OCI-LY1 (cell line): Measurements from ENCODE around the gene DHDDS.
"Not testable (repeated sequence)": the region's sequence is repeated elsewhere in the genome, so short reads cannot be mapped to it uniquely, and the experiment has no call there.

Experiments used
- H2AFZ ChIP-seq: fragments of 200-600 bp; sonication (generic), shearing (Covaris generic); 2 replicates; pipeline ENCODE4 v1.6.0; 2014; ENCODE audit warnings: antibody characterized with exemption, mild to moderate bottlenecking, low read length
- H3F3A ChIP-seq: fragments of 200-600 bp; sonication (generic), shearing (Covaris generic); 2 replicates; pipeline ENCODE4 v1.6.0; 2014; ENCODE audit warnings: mild to moderate bottlenecking, antibody characterized with exemption, low read length, moderate library complexity; ENCODE audit not compliant: insufficient read depth
- H3K27ac ChIP-seq: fragments of 200-600 bp; sonication (generic); 2 replicates; pipeline ENCODE4 v1.5.1; 2014; ENCODE audit warnings: low read length, mixed run types, mild to moderate bottlenecking, low read depth; ENCODE audit not compliant: poor library complexity, severe bottlenecking
- H3K27me3 ChIP-seq: fragments of 200-600 bp; sonication (generic); 2 replicates; pipeline ENCODE4 v1.6.0; 2014; ENCODE audit warnings: antibody characterized with exemption, mild to moderate bottlenecking, low read length, moderate library complexity; ENCODE audit not compliant: insufficient read depth
- H3K36me3 ChIP-seq: fragments of 200-600 bp; sonication (generic); 2 replicates; pipeline ENCODE4 v1.6.1; 2014; ENCODE audit warnings: mild to moderate bottlenecking, antibody characterized with exemption, low read length, moderate library complexity, mixed read lengths; ENCODE audit not compliant: insufficient read depth
- H3K4me1 ChIP-seq: fragments of 200-600 bp; sonication (generic); 2 replicates; pipeline ENCODE4 v1.5.1; 2014; ENCODE audit warnings: mild to moderate bottlenecking, low read length, moderate library complexity; ENCODE audit not compliant: insufficient read depth, severe bottlenecking
- H3K4me2 ChIP-seq: fragments of 200-600 bp; sonication (generic), shearing (Covaris generic); 2 replicates; pipeline ENCODE4 v1.6.1; 2014; ENCODE audit warnings: low read length
- H3K4me3 ChIP-seq: fragments of 200-600 bp; sonication (generic); 2 replicates; pipeline ENCODE4 v1.5.1; 2014; ENCODE audit warnings: low read length, low read depth, mild to moderate bottlenecking, mixed read lengths; ENCODE audit not compliant: poor library complexity, severe bottlenecking
- H3K79me2 ChIP-seq: fragments of 200-600 bp; shearing (Covaris generic); 2 replicates; pipeline ENCODE4 v1.6.1; 2016; ENCODE audit warnings: mixed run types, low read length, mixed read lengths; ENCODE audit not compliant: insufficient read depth
- H3K9ac ChIP-seq: fragments of 200-600 bp; sonication (generic), shearing (Covaris generic); 2 replicates; pipeline ENCODE4 v1.6.1; 2014; ENCODE audit warnings: mild to moderate bottlenecking, low read length, mixed read lengths
- H3K9me2 ChIP-seq: fragments of 200-600 bp; sonication (generic), shearing (Covaris generic); 2 replicates; pipeline ENCODE4 v1.6.1; 2014; ENCODE audit warnings: low read depth, mild to moderate bottlenecking, low read length, mixed read lengths
- H3K9me3 ChIP-seq: fragments of 200-600 bp; shearing (Covaris generic); 2 replicates; pipeline ENCODE4 v1.6.1; 2014; ENCODE audit warnings: low read length, mixed read lengths
- H4K20me1 ChIP-seq: fragments of 200-600 bp; sonication (generic), shearing (Covaris generic); 2 replicates; pipeline ENCODE4 v1.6.0; 2016; ENCODE audit warnings: mild to moderate bottlenecking, low read length; ENCODE audit not compliant: insufficient read depth
- CTCF ChIP-seq: fragments of 200-600 bp; sonication (generic), shearing (Covaris generic); IDR thresholded peaks from 2 replicates; pipeline ENCODE4 v1.5.1; 2017; ENCODE audit warnings: mild to moderate bottlenecking, antibody characterized with exemption, low read length, moderate library complexity, mixed read lengths
- EZH2 ChIP-seq: fragments of 200-600 bp; sonication (generic), shearing (Covaris generic); IDR thresholded peaks from 2 replicates; pipeline ENCODE4 v1.8.0; 2017; ENCODE audit warnings: borderline replicate concordance, mixed run types, mild to moderate bottlenecking, antibody characterized with exemption, low read length, moderate library complexity, mixed read lengths

The DHDDS gene

GRCh38 chr1:26500488-26501175 is 68.5 kb downstream of the DHDDS start:
- H3K9ac ChIP-seq: peak overlapping the region; percentile 99
- no peaks in the 10 kb centered on the region for H3K27me3 ChIP-seq
- H3K4me1 ChIP-seq: peaks cover 17% of the 10 kb centered on the region
- H2AFZ ChIP-seq: no peak overlapping the region
- H3K9me3 ChIP-seq: no peaks in the 10 kb centered on the region
- no peaks in the 10 kb centered on the region for H3K36me3 ChIP-seq
- TF ChIP-seq CTCF: no peak
- no peak for TF ChIP-seq EZH2
- peak overlapping the region; percentile 81 for H3K27ac ChIP-seq
- no peaks in the 10 kb centered on the region for H3F3A ChIP-seq
- H3K4me3 ChIP-seq: peak overlapping the region; percentile 88
- H3K4me2 ChIP-seq: peak overlapping the region; percentile 99
- H3K79me2 ChIP-seq: no peaks in the 10 kb centered on the region
- no peaks in the 10 kb centered on the region for H3K9me2 ChIP-seq
- no peaks in the 10 kb centered on the region for H4K20me1 ChIP-seq

GRCh38 chr1:26510711-26511110 is 78.6 kb downstream of the DHDDS start:
- H3K79me2 ChIP-seq, H3K27me3 ChIP-seq, H3K9me3 ChIP-seq, H2AFZ ChIP-seq, H3K27ac ChIP-seq, H4K20me1 ChIP-seq, H3K36me3 ChIP-seq, H3K4me2 ChIP-seq, H3K4me1 ChIP-seq, H3K9me2 ChIP-seq, H3K9ac ChIP-seq, H3F3A ChIP-seq, H3K4me3 ChIP-seq: not testable (repeated sequence)

GRCh38 chr1:26515836-26516235 is 83.7 kb downstream of the DHDDS start:
- H3K27ac ChIP-seq, H3K4me1 ChIP-seq, H3K9me3 ChIP-seq, H2AFZ ChIP-seq, H3K4me3 ChIP-seq, H3K79me2 ChIP-seq, H3K9me2 ChIP-seq, H3K4me2 ChIP-seq, H3K27me3 ChIP-seq, H4K20me1 ChIP-seq, H3K36me3 ChIP-seq, H3F3A ChIP-seq, H3K9ac ChIP-seq: not testable (repeated sequence)

DNA sequence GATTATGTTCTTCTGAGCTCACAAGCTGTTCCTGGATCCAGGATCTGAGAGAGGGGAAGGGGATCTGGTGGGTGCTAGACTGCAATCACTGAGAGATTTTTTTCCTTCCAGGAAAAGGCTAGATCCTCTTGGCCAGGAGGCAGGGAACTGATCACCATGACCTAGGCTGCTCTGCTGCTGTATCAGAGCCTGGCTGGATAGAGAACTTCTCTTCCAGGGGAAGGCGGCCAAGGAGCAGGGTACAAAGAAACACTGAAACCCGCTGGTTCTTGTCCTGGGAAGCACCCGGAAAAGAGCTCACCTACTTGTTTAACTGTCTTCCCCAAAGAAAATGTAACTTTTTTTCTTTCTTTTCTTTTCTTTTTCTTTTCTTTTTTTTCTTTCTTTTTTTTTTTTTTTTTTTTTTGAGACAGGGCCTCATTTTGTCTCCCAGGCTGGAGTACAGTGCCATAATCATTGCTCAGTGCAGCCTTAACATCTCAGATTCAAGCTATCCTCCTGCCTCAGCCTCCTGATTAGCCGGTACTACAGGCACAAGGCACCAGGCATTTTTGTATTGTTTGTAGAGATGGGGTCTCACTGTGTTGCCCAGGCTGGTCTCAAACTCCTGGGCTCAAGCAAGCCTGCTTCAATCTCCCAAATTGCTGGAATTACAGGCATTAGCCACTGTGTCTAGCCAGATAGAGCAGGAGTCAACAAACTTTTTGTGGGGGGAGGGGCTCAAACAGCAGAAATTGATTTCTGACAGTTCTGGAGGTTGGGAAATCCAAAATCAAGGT is 85.1 kb downstream of the DHDDS start:
- H3K9ac ChIP-seq: no peak overlapping the region
- peaks cover 9% of the 10 kb centered on the region for H3K4me1 ChIP-seq
- no peaks in the 10 kb centered on the region for H4K20me1 ChIP-seq
- no peak for TF ChIP-seq EZH2
- no peak overlapping the region for H3K4me3 ChIP-seq
- H3K27ac ChIP-seq: no peak overlapping the region
- H3K9me3 ChIP-seq: no peaks in the 10 kb centered on the region
- no peaks in the 10 kb centered on the region; the same call in 1 of the 2 replicates for H3K36me3 ChIP-seq
- H3F3A ChIP-seq: no peaks in the 10 kb centered on the region
- no peak overlapping the region for H2AFZ ChIP-seq
- H3K79me2 ChIP-seq: no peaks in the 10 kb centered on the region
- H3K4me2 ChIP-seq: no peak overlapping the region
- H3K9me2 ChIP-seq: no peaks in the 10 kb centered on the region
- H3K27me3 ChIP-seq: 0 out of 2 replicates have a peak, but pooled peaks cover 5% of the 10 kb centered on the region
